B cell (primary cell): ENCODE measurements around the gene FADS2. TPM values are rescaled to one million over a fixed set of nuclear protein-coding genes. Genes with fewer than 3 reads are reported as not detected.

Source experiments
- ATAC-seq: fragments of 200-7000 bp; cut with Tn5 transposase; one replicate; pipeline ENCODE4 v1.10.0; 2021; ENCODE audit warnings: low read depth, mild to moderate bottlenecking, moderate number of reproducible peaks, moderate library complexity
- CTCF ChIA-PET: fragments of 350-600 bp; sonication (Branson Sonifier 250); formaldehyde crosslinking; loops from one replicate; lab custom pipeline; 2021; ENCODE audit warnings: antibody characterized with exemption, inconsistent platforms; lab: Charles Lee
- POLR2A ChIA-PET: fragments of 350-600 bp; sonication (Branson Sonifier 250); formaldehyde crosslinking; loops from one replicate; lab custom pipeline; 2021; ENCODE audit warnings: antibody characterized with exemption; lab: Charles Lee
- DNase-seq: peaks from one replicate; pipeline ENCODE4 v3.0.0; 2013
- H2AFZ ChIP-seq: 2 replicates; pipeline ENCODE4 v1.6.1; 2012; ENCODE audit warnings: mild to moderate bottlenecking, low read depth, low read length; ENCODE audit not compliant: insufficient read depth, poor library complexity, severe bottlenecking
- H3K27ac ChIP-seq, 2 donors: 1 replicate in 1 of 2; 2 replicates in 1 of 2; pipeline ENCODE4 v1.5.1; 2012 to 2013; ENCODE audit warnings: low read length in 2 of 2, mild to moderate bottlenecking in 2 of 2, moderate library complexity in 1 of 2
- H3K27me3 ChIP-seq, 4 experiments: fragments of 200-600 bp in 1 of 4; sonication (generic) in 1 of 4; replicated peaks in 1 of 4; 1 replicate in 2 of 4; 2 replicates in 2 of 4; pipeline versions ENCODE4 v1.6.1 to v1.7.0; 2013 to 2016; ENCODE audit warnings: low read length in 3 of 4, mild to moderate bottlenecking in 2 of 4, mixed read lengths in 1 of 4, moderate library complexity in 1 of 4; ENCODE audit not compliant: insufficient read depth in 4 of 4, control insufficient read depth in 3 of 4; ENCODE audit errors: control extremely low read depth in 1 of 4
- H3K36me3 ChIP-seq, 2 experiments: replicated peaks in 1 of 2; 1 replicate in 1 of 2; 2 replicates in 1 of 2; pipeline versions ENCODE4 v1.6.1 to v1.7.1; 2013; ENCODE audit warnings: low read length in 1 of 2; ENCODE audit not compliant: insufficient read depth in 2 of 2, control insufficient read depth in 1 of 2; ENCODE audit errors: control extremely low read depth in 1 of 2, extremely low read depth in 1 of 2
- H3K4me1 ChIP-seq, 2 donors: fragments of 200-600 bp in 1 of 2; sonication (generic) in 1 of 2; 1 replicate in 1 of 2; 2 replicates in 1 of 2; pipeline versions ENCODE4 v1.5.1 to v1.6.1; 2013 to 2017; ENCODE audit warnings: low read length in 2 of 2; ENCODE audit not compliant: control insufficient read depth in 2 of 2, insufficient read depth in 2 of 2
- H3K4me2 ChIP-seq: replicated peaks from 2 replicates; pipeline ENCODE3; 2012; ENCODE audit warnings: mild to moderate bottlenecking, low read depth, low read length; ENCODE audit not compliant: poor library complexity, severe bottlenecking
- H3K4me3 ChIP-seq, 5 experiments: fragments of 200-600 bp in 1 of 5; sonication (generic) in 1 of 5; 1 replicate in 3 of 5; 2 replicates in 2 of 5; pipeline versions ENCODE4 v1.5.1 to v1.7.0; 2011 to 2016; ENCODE audit warnings: low read length in 4 of 5, mild to moderate bottlenecking in 4 of 5, low read depth in 2 of 5, control low read depth in 1 of 5, moderate library complexity in 1 of 5; ENCODE audit not compliant: insufficient read depth in 1 of 5; ENCODE audit errors: control extremely low read depth in 1 of 5, extremely low read depth in 1 of 5
- H3K79me2 ChIP-seq: fragments of 200-600 bp; sonication (generic); one replicate; pipeline ENCODE4 v1.6.0; 2016; ENCODE audit warnings: low read length; ENCODE audit not compliant: control insufficient read depth, insufficient read depth
- H3K9ac ChIP-seq: fragments of 200-600 bp; sonication (generic); 2 replicates; pipeline ENCODE4 v1.6.1; 2017; ENCODE audit warnings: mild to moderate bottlenecking, low read length, moderate library complexity
- H3K9me3 ChIP-seq, 3 donors: one replicate each; pipeline versions ENCODE4 v1.6.1 to v1.7.1; 2013; ENCODE audit warnings: low read length in 2 of 3; ENCODE audit not compliant: control insufficient read depth in 2 of 3, insufficient read depth in 1 of 3; ENCODE audit errors: control extremely low read depth in 1 of 3
- H4K20me1 ChIP-seq: 2 replicates; pipeline ENCODE4 v1.6.0; 2012; ENCODE audit warnings: mild to moderate bottlenecking, low read length; ENCODE audit not compliant: insufficient read depth, control insufficient read depth, poor library complexity, severe bottlenecking
- H3K27ac Mint-ChIP-seq: one replicate; pipeline ENCODE4 v1.8.0; 2021; ENCODE audit warnings: mixed read lengths
- H3K27me3 Mint-ChIP-seq: one replicate; pipeline ENCODE4 v1.8.0; 2021; ENCODE audit warnings: mixed read lengths
- H3K4me1 Mint-ChIP-seq: one replicate; pipeline ENCODE4 v1.8.0; 2021; ENCODE audit warnings: mixed read lengths
- H3K4me3 Mint-ChIP-seq: one replicate; pipeline ENCODE4 v1.8.0; 2021; ENCODE audit warnings: mixed read lengths
- H3K9me3 Mint-ChIP-seq: one replicate; pipeline ENCODE4 v1.8.0; 2022; ENCODE audit warnings: mixed read lengths; ENCODE audit not compliant: insufficient read depth
- EZH2 ChIP-seq: IDR thresholded peaks from 2 replicates; pipeline ENCODE4 v1.6.1; 2012; ENCODE audit warnings: borderline replicate concordance, low read depth, mild to moderate bottlenecking, moderate library complexity, low read length; ENCODE audit not compliant: insufficient read depth, poor library complexity, severe bottlenecking
- WGBS: methylation state at CpG from one replicate; pipeline ENCODE4 v1.1.5; 2013; ENCODE audit warnings: missing lambda C conversion rate; ENCODE audit not compliant: insufficient coverage; 5-methylcytosine and 5-hydroxymethylcytosine counted together
- intact Hi-C: fragments of 100-400 bp; cut with micrococcal nuclease; formaldehyde crosslinking; loops from one replicate; pipeline ENCODE4 v1.10.0; 2022
- polyA plus RNA-seq: library from polyadenylated mRNA; depleted of rRNA; stranded (reverse); fragments of >200 nt; gene quantifications from 2 replicates; pipeline ENCODE4 v1.2.3, GENCODE V29; 2012
- total RNA-seq, 2 donors: library from RNA; stranded (reverse); fragments of 120-200 nt in 1 of 2; gene quantifications; 1 replicate in 1 of 2; 2 replicates in 1 of 2; pipeline versions ENCODE4 v1.2.3 to v1.2.4, GENCODE V29; 2013 to 2022
- TF ChIP-seq, protein P1 (sequence below): fragments of 200-600 bp; IDR thresholded peaks from one replicate; pipeline ENCODE4 v1.8.0; 2022; ENCODE audit warnings: antibody characterized with exemption, mild to moderate bottlenecking

Gene FADS2
- total and polyA plus RNA-seq, 2 donors (not counting 1 experiment from before 2014, with no cell fraction given): 1.5 to 5.9 TPM

- H3K4me3 ChIP-seq: peak overlapping the region; percentile 51 to 70 (median 62)
- DNase-seq (peak; percentile 60), ATAC-seq (peak; percentile 37)
- H2AFZ ChIP-seq: peak overlapping the region; percentile 88
- H3K9me3 Mint-ChIP-seq: no peaks in the 10 kb centered on the region
- ChIA-PET POLR2A (interaction anchor here (1.7 kb wide), 1 partner anchor 13 kb away, joined by 4 read pairs; no protein-coding TSS in a partner anchor), CTCF (interaction anchor here (0.8 to 2.4 kb wide), 6 partner anchors 11 to 279 kb away, joined by 3 to 15 read pairs (median 4); partner anchors contain the start of gene FADS1)
- H3K4me1 Mint-ChIP-seq: peaks cover 24% of the 10 kb centered on the region
- 3% methylated on average over 55 of the region's 55 CpGs for WGBS
- H3K27ac ChIP-seq: peak overlapping the region in 1 of 2 donors; percentile 15
- no peaks in the 10 kb centered on the region for H4K20me1 ChIP-seq
- peaks cover 0 to 13% (median 2%) of the 10 kb centered on the region in 4 experiments for H3K27me3 ChIP-seq
- H3K27ac Mint-ChIP-seq: peak overlapping the region; percentile 41
- no peaks in the 10 kb centered on the region for H3K9me3 ChIP-seq
- H3K79me2 ChIP-seq: no peaks in the 10 kb centered on the region
- intact Hi-C loops: no loop called here
- no peaks in the 10 kb centered on the region for H3K27me3 Mint-ChIP-seq
- no peaks in the 10 kb centered on the region for H3K36me3 ChIP-seq
- TF ChIP-seq EZH2: no peak
- TF ChIP-seq, protein P1, sequence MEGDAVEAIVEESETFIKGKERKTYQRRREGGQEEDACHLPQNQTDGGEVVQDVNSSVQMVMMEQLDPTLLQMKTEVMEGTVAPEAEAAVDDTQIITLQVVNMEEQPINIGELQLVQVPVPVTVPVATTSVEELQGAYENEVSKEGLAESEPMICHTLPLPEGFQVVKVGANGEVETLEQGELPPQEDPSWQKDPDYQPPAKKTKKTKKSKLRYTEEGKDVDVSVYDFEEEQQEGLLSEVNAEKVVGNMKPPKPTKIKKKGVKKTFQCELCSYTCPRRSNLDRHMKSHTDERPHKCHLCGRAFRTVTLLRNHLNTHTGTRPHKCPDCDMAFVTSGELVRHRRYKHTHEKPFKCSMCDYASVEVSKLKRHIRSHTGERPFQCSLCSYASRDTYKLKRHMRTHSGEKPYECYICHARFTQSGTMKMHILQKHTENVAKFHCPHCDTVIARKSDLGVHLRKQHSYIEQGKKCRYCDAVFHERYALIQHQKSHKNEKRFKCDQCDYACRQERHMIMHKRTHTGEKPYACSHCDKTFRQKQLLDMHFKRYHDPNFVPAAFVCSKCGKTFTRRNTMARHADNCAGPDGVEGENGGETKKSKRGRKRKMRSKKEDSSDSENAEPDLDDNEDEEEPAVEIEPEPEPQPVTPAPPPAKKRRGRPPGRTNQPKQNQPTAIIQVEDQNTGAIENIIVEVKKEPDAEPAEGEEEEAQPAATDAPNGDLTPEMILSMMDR: peak; percentile 59
- H3K9ac ChIP-seq: peak overlapping the region; percentile 65
- H3K4me3 Mint-ChIP-seq: peak overlapping the region; percentile 93
- peak overlapping the region; percentile 93 for H3K4me2 ChIP-seq
- peaks cover 15 to 28% of the 10 kb centered on the region in 2 donors for H3K4me1 ChIP-seq
These were observed 718 bp downstream of the FADS2 start for GRCh38 chr11:61828629-61829407.

DNA sequence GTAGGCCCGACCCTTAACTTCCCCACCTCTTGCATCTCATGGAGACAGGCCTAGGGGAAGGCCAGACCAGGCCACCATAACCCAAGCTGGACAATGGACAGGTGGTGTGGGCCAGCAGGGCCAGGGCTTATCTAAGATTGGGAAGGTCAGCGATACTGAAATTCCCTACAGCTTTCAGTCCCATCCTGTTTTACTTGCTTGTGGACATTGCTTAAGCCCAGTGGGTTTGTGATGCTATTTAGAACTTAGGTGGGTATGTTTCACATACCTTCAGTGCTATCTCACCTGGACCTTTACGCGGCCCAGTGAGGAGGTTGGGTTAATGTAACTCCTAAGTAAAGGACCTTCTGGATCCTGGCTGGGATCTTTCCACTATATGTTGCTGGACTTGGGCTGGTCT, 1.7 kb downstream of the FADS2 start:
- Mint-ChIP-seq H3K27me3 (no peaks in the 10 kb centered on the region), H3K27ac (no peak overlapping the region), H3K4me3 (peak overlapping the region; percentile 66), H3K4me1 (peaks cover 33% of the 10 kb centered on the region), H3K9me3 (no peaks in the 10 kb centered on the region)
- Histone ChIP-seq H2AFZ (no peak overlapping the region), H3K9me3 (peaks cover 0 to 3% (median 0%) of the 10 kb centered on the region in 3 donors), H3K79me2 (no peaks in the 10 kb centered on the region), H3K4me1 (peaks cover 25 to 38% of the 10 kb centered on the region in 2 donors), H3K27ac (no peak overlapping the region), H3K9ac (no peak overlapping the region), H3K4me3 (no peak overlapping the region), H3K4me2 (no peak overlapping the region), H4K20me1 (no peaks in the 10 kb centered on the region), H3K27me3 (peaks cover 0 to 13% (median 2%) of the 10 kb centered on the region in 4 experiments), H3K36me3 (no peaks in the 10 kb centered on the region)
- intact Hi-C loops: no loop called here
- ChIA-PET POLR2A (interaction anchor here (1.7 kb wide), 1 partner anchor 14 kb away, joined by 4 read pairs; no protein-coding TSS in a partner anchor), CTCF (interaction anchor here (0.6 to 1.9 kb wide), 4 partner anchors 12 to 252 kb away, joined by 3 to 9 read pairs (median 4); no protein-coding TSS in a partner anchor)
- DNase-seq: no peak
- ATAC-seq: no peak
- WGBS: no CpG with 5 or more reads among the region's 4 CpGs
- TF ChIP-seq EZH2: no peak
- TF ChIP-seq, protein P1: no peak
